DOHH2 (cell line): Measurements from ENCODE around the gene MLC1.
A peak's percentile ranks its signal among the peaks of the same experiment; 100 is the strongest.

Experiments
- H3F3A ChIP-seq: fragments of 200-600 bp; sonication (generic), shearing (Covaris generic); 2 replicates; pipeline ENCODE4 v1.6.0; 2016; ENCODE audit warnings: antibody characterized with exemption, mild to moderate bottlenecking; ENCODE audit not compliant: control insufficient read depth, insufficient read depth
- H3K27ac ChIP-seq: fragments of 200-600 bp; sonication (generic); 2 replicates; pipeline ENCODE4 v1.5.1; 2014; ENCODE audit warnings: low read depth, mild to moderate bottlenecking, low read length, moderate library complexity
- H3K27me3 ChIP-seq: fragments of 200-600 bp; sonication (generic); 2 replicates; pipeline ENCODE4 v1.6.1; 2014; ENCODE audit warnings: mild to moderate bottlenecking, low read length, mixed read lengths; ENCODE audit not compliant: control insufficient read depth
- H3K36me3 ChIP-seq: fragments of 200-600 bp; sonication (generic); 2 replicates; pipeline ENCODE4 v1.6.1; 2014; ENCODE audit warnings: mild to moderate bottlenecking, low read length, moderate library complexity, mixed read lengths; ENCODE audit not compliant: control insufficient read depth
- H3K4me1 ChIP-seq: fragments of 200-600 bp; sonication (generic); 2 replicates; pipeline ENCODE4 v1.6.1; 2014; ENCODE audit warnings: mild to moderate bottlenecking, low read length, mixed read lengths; ENCODE audit not compliant: control insufficient read depth
- H3K4me2 ChIP-seq: fragments of 200-600 bp; sonication (generic); 2 replicates; pipeline ENCODE4 v1.6.0; 2014; ENCODE audit warnings: mild to moderate bottlenecking, low read length, moderate library complexity
- H3K4me3 ChIP-seq: fragments of 200-600 bp; sonication (generic); 2 replicates; pipeline ENCODE4 v1.5.1; 2014; ENCODE audit warnings: mild to moderate bottlenecking, low read length, mixed read lengths
- H3K79me2 ChIP-seq: fragments of 200-600 bp; sonication (generic); 2 replicates; pipeline ENCODE4 v1.6.1; 2014; ENCODE audit warnings: mild to moderate bottlenecking, low read length, mixed read lengths; ENCODE audit not compliant: control insufficient read depth
- H3K9me2 ChIP-seq: fragments of 200-600 bp; sonication (generic); replicated peaks from 2 replicates; pipeline ENCODE4 v1.6.1; 2014; ENCODE audit warnings: mild to moderate bottlenecking, low read length, mixed read lengths; ENCODE audit not compliant: control insufficient read depth
- H3K9me3 ChIP-seq: fragments of 200-600 bp; sonication (generic); 2 replicates; pipeline ENCODE4 v1.6.1; 2014; ENCODE audit warnings: antibody characterized with exemption, low read length, mixed read lengths; ENCODE audit not compliant: control insufficient read depth, insufficient read depth
- H4K20me1 ChIP-seq: fragments of 200-600 bp; sonication (generic); 2 replicates; pipeline ENCODE4 v1.6.0; 2014; ENCODE audit warnings: low read depth, mild to moderate bottlenecking, antibody characterized with exemption, low read length, moderate library complexity; ENCODE audit not compliant: control insufficient read depth, insufficient read depth
- CTCF ChIP-seq: fragments of 200-600 bp; sonication (generic); IDR thresholded peaks from one replicate; pipeline ENCODE4 v1.5.1; 2014; ENCODE audit warnings: antibody characterized with exemption, mild to moderate bottlenecking, low read depth, low read length; ENCODE audit not compliant: poor library complexity, severe bottlenecking
- EZH2phosphoT487 ChIP-seq: fragments of 200-600 bp; sonication (generic); IDR thresholded peaks from 2 replicates; pipeline ENCODE4 v1.6.1; 2017; ENCODE audit warnings: borderline replicate concordance, mild to moderate bottlenecking, antibody characterized with exemption, low read length, moderate library complexity, mixed read lengths

Gene MLC1

DNA sequence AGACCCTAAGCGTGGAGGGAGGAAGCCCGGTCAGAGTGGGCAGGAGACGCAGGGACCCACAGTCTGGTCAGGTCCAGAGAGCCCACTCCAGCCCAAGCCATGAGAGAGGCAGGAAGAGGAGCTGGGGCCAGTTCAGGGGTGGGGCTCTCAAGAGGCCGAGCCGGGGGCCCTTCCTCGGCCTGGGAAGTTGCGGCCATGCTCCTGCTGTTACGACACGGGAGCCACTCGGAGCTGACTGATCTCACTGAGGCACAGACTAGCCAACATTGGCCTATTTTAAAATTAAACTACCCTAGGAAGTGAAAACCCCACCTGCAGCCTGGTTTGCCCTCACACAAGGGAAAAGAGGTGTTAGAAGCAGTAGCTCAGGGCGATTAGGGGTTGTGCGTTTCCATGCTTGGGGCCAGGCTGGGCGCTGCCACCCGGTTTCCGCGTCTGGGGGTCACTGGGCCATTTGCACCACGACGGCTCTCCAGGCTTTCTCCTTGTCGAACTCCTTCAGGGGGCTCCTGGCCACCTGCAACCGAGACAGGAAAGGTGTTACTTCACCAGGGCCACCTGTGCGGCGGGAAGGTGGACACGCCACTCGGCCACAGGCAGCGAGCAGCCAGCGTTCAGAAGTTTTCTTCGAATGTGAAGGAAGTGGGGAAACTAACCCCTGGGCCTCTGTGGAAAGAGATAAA lies 23.9 kb downstream of the MLC1 start:
- Histone ChIP-seq H3K27me3 (no peaks in the 10 kb centered on the region), H3K9me3 (no peaks in the 10 kb centered on the region), H3K27ac (no peak overlapping the region), H3K4me1 (peaks cover 44% of the 10 kb centered on the region), H3K4me2 (no peak overlapping the region), H3K4me3 (no peak overlapping the region), H3F3A (peaks cover 15% of the 10 kb centered on the region), H3K36me3 (no peaks in the 10 kb centered on the region), H4K20me1 (no peaks in the 10 kb centered on the region), H3K9me2 (no peaks in the 10 kb centered on the region), H3K79me2 (no peaks in the 10 kb centered on the region)
- TF ChIP-seq CTCF (no peak), EZH2phosphoT487 (no peak)

GRCh38 chr22:50060441-50061140 lies 24.6 kb downstream of the MLC1 start:
- H3K4me1 ChIP-seq = peaks cover 46% of the 10 kb centered on the region
- no peaks in the 10 kb centered on the region for H3K36me3 ChIP-seq
- no peaks in the 10 kb centered on the region for H3K79me2 ChIP-seq
- H4K20me1 ChIP-seq = no peaks in the 10 kb centered on the region
- H3K9me2 ChIP-seq = no peaks in the 10 kb centered on the region
- no peak for TF ChIP-seq EZH2phosphoT487
- TF ChIP-seq CTCF = no peak
- H3K9me3 ChIP-seq = no peaks in the 10 kb centered on the region
- H3K27me3 ChIP-seq = no peaks in the 10 kb centered on the region
- no peak overlapping the region for H3K4me2 ChIP-seq
- peaks cover 15% of the 10 kb centered on the region for H3F3A ChIP-seq
- no peak overlapping the region for H3K4me3 ChIP-seq
- H3K27ac ChIP-seq = no peak overlapping the region

DNA sequence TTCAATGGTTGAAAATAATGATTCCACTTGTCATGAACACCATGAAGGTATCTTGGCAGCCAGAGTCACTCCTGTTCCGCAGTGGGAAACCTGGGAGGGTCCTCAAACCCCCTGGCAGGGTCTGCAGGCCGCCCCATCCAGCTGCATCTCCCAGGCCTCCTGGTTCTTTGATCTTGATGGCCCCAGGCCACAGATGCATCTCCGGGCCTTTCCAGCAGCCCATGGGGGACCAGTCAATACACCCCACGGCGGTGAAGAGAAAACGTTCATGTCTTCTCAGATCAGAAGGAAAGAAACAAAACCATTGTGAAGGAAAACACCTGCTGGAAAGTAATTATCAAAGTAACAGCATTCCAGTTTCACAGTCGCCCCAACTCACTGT lies 25.4 kb downstream of the MLC1 start:
- H4K20me1 ChIP-seq = no peaks in the 10 kb centered on the region
- H3K9me3 ChIP-seq = no peaks in the 10 kb centered on the region
- peak overlapping the region; percentile 78 for H3K4me2 ChIP-seq
- H3K27me3 ChIP-seq = no peaks in the 10 kb centered on the region
- no peaks in the 10 kb centered on the region for H3K9me2 ChIP-seq
- no peaks in the 10 kb centered on the region for H3K79me2 ChIP-seq
- peaks cover 15% of the 10 kb centered on the region for H3F3A ChIP-seq
- peak overlapping the region; percentile 68 for H3K27ac ChIP-seq
- H3K36me3 ChIP-seq = no peaks in the 10 kb centered on the region
- no peak for TF ChIP-seq EZH2phosphoT487
- TF ChIP-seq CTCF = no peak
- peaks cover 53% of the 10 kb centered on the region for H3K4me1 ChIP-seq
- H3K4me3 ChIP-seq = peak overlapping the region; percentile 60
